Islet precursor cell (in vitro differentiated cells): ENCODE data around the gene EDDM3A.

ENCODE experiments used
- DNase-seq: peaks from one replicate; pipeline ENCODE4 v3.0.0-alpha.2; 2018

Gene EDDM3A

DNA sequence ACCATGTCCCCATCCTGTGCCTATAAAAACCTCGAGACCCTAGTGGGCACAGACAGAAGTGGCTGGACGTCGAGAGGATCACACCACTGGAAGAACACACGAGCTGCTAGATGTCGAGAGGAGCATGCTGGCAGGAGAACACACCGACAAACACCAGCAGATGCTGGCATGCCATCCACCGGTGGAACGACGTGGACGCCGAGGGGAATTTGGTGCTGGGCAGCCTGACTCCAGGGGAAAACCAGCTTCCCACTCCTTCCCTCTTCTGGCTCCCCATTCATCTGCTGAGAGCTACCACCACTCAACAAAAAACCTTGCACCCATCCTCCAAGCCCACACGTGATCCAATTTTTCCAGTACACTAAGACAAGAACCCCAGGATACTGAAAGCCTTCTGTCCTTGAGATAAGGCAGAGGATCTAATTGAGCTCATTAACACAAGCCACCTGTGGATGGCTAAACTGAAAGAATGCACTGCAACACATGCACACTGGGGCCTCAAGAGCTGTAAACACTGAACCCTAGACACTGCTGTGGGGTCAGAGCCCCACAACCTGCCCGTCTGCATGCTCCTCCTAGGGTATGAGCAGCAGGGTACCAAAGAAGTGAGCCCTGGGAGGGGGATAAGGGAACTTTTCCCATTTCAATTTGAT, 44.9 kb downstream of the EDDM3A start:
- DNase-seq, result no peak

GRCh38 chr14:20791187-20791586, 45.5 kb downstream of the EDDM3A start:
- DNase-seq, result no peak

DNA sequence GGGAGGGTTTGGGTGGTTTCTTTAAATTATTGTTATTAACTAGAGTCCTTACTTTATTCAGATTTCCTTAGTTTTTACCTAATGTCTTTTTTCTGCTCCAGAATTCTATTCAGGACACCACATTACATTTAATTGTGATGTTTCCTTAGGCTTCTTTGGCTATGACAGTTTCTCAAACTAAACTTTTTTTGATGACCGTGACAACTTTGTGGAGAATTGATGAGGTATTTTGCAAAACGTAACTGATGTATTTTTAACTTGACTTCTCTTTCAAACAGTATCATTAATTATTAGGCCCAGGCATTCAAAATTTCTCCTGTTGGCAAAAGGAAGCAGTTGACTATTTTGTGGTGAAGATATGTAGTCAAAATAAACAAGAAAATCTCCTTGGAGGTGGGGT, 45.9 kb downstream of the EDDM3A start:
- no peak for DNase-seq

DNA sequence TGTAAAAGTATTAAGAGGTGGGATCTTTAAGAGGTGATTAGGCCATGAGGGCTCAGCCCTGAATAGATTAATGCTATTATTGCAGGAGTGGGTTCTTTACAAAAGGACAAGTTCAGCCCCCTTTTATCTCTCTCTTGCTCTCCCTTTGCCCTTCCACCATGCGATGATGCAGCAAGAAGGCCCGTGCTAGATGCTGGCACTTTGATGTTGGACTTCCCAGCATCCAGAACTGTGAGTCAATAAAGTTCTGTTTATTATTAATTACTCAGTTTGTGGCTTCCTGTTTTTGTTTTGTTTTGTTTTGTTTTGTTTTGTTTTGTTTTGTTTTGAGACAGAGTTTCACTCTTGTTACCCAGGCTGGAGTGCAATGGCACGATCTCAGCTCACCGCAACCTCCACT, 46.9 kb downstream of the EDDM3A start:
- no peak for DNase-seq

DNA sequence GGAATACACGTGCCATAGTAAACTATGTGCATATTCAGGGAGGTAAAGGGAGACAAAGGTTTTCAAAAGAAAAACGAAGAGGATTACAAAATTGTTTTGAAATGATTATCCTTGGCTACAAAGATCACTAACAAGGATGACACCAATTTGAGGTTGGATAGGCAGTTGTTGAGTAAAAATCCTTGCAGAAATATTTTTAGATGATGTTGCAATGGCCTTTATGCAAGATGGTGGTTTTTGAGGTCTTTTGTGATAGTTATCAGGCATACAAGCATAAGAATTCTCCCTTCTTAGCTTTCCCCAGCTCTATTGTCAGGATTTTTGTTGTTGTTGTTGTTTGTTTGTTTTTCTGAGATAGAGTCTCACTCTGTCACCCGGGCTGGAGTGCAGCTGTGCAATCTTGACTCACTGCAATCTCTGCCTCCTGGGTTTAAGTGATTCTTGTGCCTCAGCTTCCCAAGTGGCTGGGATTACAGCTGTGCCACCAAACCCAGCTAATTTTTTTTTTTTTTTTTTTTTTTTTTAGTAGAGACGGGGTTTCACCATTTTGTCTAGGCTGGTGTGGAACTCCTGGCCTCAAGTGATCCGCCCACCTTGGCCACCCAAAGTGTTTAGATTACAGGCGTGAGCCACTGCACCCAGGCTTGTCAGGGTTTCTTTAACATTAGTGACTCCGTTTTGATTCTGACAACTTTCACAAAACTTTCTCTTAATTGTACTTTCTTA, 49.1 kb downstream of the EDDM3A start:
- no peak for DNase-seq

DNA sequence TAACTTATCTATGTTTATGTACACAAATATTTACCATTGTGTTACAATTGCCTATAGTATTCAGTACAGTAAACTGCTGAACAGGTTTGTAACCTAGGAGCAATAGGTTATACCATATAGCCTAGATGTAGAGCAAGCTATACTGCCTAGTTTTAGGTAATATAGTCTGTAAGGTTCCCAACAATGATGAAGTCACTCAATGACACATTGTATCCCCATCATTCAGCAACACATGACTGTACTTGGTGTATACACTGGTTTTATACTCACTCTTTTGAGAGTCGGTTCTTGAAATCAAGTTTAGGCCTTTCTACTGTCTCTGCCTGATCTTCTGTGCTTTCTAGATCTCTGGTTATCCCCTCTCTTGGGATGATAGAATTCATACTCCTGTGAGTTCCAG, 51.5 kb downstream of the EDDM3A start:
- DNase-seq, result no peak
